GM18951 (cell line): ENCODE results near the gene EGFR.

Source experiments
- POLR2A ChIP-seq: IDR thresholded peaks from 4 replicates; pipeline ENCODE4 v1.6.1; 2011; ENCODE audit warnings: mild to moderate bottlenecking; ENCODE audit not compliant: insufficient read length, insufficient read depth; ENCODE audit errors: extremely low read depth
- in situ Hi-C: fragments of 300-500 bp; cut with MboI; formaldehyde crosslinking; loops from one replicate; pipeline ENCODE4 v1.12.0; 2022; ENCODE audit warnings: low sequenced_read_pairs, mixed read lengths, inconsistent platforms; ENCODE audit not compliant: unreplicated experiment

EGFR gene

GRCh38 chr7:55018361-55019190 lies at the start of gene EGFR:
TSS of gene EGFR (plus strand) at chr7:55019017. CDS start at chr7:55019278, 261 bp downstream.
- no peak for TF ChIP-seq POLR2A
- in situ Hi-C loops = no loop called here

DNA sequence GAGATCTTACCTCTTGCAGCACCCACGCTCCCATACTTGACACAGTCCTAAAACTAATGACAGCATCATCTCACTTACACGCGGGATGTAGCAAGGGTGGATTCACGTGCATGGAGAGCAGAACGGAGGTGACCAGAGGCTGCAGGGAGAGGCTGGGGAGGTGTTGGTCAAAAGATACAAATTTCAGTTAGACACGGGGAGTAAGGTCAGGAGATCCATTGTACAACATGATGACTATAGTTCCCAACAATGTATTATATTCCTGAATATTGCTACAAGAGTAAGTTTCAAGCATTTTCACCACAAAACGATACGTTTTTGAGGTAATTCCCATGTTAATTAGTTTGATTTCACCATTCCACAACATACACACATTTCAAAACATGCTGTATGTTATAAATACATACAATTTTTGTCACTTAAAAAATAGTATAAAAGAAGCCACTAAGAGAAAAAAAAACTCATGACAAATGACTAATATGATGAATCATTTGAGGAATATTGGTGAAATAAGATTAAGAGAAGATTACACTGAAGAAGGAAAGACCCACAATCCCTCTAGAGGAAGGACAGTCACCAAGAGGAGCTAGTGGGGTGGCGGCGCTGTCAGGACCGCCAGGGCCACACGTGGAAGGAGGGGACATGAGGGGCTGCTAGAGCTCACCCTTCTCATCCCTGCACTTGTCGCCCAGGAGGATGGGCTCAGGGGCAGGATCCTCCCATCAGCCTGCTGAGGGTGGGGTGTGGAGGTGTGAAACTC lies 49.4 kb upstream of the EGFR start:
- in situ Hi-C loops = no loop called here
- no peak for TF ChIP-seq POLR2A

DNA sequence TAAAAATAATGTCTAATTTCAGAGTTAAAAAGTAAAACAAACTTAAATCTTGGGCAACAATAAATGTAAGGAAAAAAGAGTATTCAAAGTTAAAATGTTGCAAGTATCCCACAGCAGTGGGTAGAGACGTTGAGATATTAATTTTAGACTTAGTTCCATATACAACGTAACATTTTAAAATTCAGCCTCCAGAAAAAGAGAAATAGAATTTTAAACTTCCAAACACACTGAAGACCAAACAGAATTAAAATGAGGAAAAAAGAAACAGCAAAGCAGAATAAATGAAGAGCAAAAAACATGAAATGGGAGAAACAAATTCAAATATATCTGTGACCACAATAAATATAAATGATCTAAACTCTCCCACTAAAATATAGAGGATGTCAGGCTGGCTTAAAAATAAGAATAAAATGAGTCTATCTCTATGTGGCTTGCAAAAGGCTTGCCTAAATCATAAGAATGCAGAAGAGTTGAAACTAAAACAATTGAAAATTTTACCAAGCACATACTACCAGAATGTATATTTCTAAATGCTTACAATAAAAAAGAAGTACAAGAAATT lies 46.0 kb upstream of the EGFR start:
- in situ Hi-C loops = no loop called here
- TF ChIP-seq POLR2A = no peak

DNA sequence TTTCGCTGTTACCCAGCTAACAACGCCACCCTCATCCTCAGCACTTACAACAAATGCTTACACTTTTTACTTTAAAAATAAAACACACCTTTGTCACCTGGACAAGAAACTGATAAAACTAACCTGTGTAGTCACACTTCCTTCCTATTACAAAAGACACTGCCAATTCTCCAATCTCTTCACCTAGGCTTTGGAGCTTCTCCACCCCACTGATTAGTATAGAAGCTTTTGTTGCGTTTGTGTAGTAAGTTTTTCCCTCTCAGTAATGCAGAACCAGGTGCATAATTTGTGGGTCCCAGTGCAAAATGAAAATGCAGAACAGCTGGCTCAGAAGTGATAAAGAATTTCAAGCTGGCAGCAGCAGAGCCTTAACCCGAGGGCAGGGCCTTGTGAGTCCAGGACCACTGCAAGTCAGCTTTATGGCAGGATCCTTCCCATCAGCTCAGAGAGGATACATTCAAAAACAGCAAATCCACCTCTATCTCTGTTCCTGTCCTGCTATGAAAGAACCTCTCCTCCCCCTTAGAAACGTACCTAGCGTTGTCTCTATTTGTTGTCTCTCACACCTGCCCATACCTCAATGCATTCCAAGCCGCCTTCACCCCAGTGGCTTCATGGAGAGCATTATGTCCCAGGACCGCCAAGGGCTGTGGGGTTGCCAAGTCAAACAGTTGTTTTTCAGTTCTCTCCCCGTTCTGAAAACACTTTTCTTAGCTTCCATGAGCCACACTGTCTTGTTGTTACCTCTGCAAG lies 40.3 kb upstream of the EGFR start:
- TF ChIP-seq POLR2A = no peak
- in situ Hi-C loops = no loop called here

GRCh38 chr7:54980521-54980920 lies 38.3 kb upstream of the EGFR start:
- in situ Hi-C loops = no loop called here
- TF ChIP-seq POLR2A = no peak

- no peak for TF ChIP-seq POLR2A
- in situ Hi-C loops = no loop called here
These were observed 36.9 kb upstream of the EGFR start for GRCh38 chr7:54981913-54982312.

GRCh38 chr7:54985426-54986330 lies 33.1 kb upstream of the EGFR start:
- TF ChIP-seq POLR2A = no peak
- in situ Hi-C loops = no loop called here

GRCh38 chr7:54986716-54987115 lies 32.1 kb upstream of the EGFR start:
- in situ Hi-C loops = no loop called here
- TF ChIP-seq POLR2A = no peak

DNA sequence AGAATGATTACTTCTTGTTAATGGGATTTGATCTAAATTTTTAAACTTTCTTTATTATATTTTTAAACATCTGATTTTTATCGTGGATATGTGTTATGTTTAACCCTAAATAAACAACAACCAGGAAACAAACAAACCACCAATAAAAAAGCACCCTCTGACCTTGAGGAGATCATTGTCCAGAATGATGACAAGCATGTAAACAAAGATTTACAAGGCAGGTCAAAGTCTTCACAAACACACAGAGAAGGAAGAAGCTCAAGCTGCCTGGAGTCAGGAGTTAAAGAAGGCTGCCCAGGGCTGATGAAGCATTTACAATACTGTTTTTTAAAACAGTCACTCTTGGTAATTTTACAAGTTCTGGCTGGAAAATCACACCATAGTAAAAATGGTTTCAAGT lies 31.0 kb upstream of the EGFR start:
- no peak for TF ChIP-seq POLR2A
- in situ Hi-C loops = no loop called here

GRCh38 chr7:54988516-54988915 lies 30.3 kb upstream of the EGFR start:
- in situ Hi-C loops = no loop called here
- TF ChIP-seq POLR2A = no peak

GRCh38 chr7:54989453-54990225 lies 29.2 kb upstream of the EGFR start:
- in situ Hi-C loops = no loop called here
- no peak for TF ChIP-seq POLR2A
